DOHH2 (cell line): ENCODE data around the gene DMRTA2.

ENCODE experiments used
- EZH2phosphoT487 ChIP-seq: fragments of 200-600 bp; sonication (generic); IDR thresholded peaks from 2 replicates; pipeline ENCODE4 v1.6.1; 2017; ENCODE audit warnings: borderline replicate concordance, mild to moderate bottlenecking, antibody characterized with exemption, low read length, moderate library complexity, mixed read lengths
- TF ChIP-seq, protein P1 (sequence below): fragments of 200-600 bp; sonication (generic); IDR thresholded peaks from one replicate; pipeline ENCODE4 v1.5.1; 2014; ENCODE audit warnings: antibody characterized with exemption, mild to moderate bottlenecking, low read depth, low read length; ENCODE audit not compliant: poor library complexity, severe bottlenecking

DNA sequence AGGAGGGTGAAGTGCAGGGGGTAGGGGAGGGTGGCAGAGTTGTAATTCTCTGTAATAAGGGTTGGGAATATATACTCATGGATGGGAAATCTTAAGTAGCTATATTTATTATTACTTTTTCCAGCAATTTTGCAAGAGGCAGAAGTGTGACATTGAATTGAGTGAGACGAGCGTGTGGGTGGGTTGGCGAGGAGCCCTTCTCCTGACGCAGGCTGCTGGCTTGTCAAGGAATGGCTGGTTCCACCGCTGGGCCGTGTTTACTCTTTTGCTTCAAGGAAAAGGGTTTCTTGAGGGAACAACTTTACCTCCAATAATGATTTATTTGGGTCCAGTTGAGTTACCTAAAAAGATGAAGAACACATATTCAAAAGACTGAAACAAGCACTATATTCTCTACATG lies 17.9 kb upstream of the DMRTA2 start:
- TF ChIP-seq, protein P1, sequence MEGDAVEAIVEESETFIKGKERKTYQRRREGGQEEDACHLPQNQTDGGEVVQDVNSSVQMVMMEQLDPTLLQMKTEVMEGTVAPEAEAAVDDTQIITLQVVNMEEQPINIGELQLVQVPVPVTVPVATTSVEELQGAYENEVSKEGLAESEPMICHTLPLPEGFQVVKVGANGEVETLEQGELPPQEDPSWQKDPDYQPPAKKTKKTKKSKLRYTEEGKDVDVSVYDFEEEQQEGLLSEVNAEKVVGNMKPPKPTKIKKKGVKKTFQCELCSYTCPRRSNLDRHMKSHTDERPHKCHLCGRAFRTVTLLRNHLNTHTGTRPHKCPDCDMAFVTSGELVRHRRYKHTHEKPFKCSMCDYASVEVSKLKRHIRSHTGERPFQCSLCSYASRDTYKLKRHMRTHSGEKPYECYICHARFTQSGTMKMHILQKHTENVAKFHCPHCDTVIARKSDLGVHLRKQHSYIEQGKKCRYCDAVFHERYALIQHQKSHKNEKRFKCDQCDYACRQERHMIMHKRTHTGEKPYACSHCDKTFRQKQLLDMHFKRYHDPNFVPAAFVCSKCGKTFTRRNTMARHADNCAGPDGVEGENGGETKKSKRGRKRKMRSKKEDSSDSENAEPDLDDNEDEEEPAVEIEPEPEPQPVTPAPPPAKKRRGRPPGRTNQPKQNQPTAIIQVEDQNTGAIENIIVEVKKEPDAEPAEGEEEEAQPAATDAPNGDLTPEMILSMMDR: no peak
- TF ChIP-seq EZH2phosphoT487: no peak
